HepG2 (cell line): Measurements from ENCODE around the gene MYCBPAP. TPM values are rescaled to one million over a fixed set of nuclear protein-coding genes. Genes with fewer than 3 reads are reported as not detected.

ENCODE experiments used
- EHMT2 ChIP-seq: fragments of 200-600 bp; sonication (generic); IDR thresholded peaks from 2 replicates; pipeline ENCODE4 v1.7.0; 2017; ENCODE audit warnings: antibody characterized with exemption, low read depth, low read length, borderline replicate concordance
- EZH2 ChIP-seq: conservative IDR thresholded peaks from 2 replicates; pipeline ENCODE4 v1.6.1; 2012; ENCODE audit warnings: mild to moderate bottlenecking, low read depth, low read length, moderate library complexity
- MTF2 ChIP-seq: sonication (generic); formaldehyde crosslinking; IDR thresholded peaks from 2 replicates; pipeline ENCODE4 v1.5.0; 2020; ENCODE audit warnings: missing genetic modification reagents, borderline replicate concordance
- PAX8 ChIP-seq: sonication (generic); formaldehyde crosslinking; IDR thresholded peaks from 2 replicates; pipeline ENCODE4 v1.8.0; 2022; ENCODE audit warnings: mild to moderate bottlenecking, missing genetic modification reagents, borderline replicate concordance
- PHF20 ChIP-seq: sonication (generic); formaldehyde crosslinking; IDR thresholded peaks from 2 replicates; pipeline ENCODE4 v1.5.0; 2020; ENCODE audit warnings: mild to moderate bottlenecking, missing genetic modification reagents
- RARA ChIP-seq: IDR thresholded peaks from 2 replicates; pipeline ENCODE4 v1.6.1; 2016; ENCODE audit warnings: missing genetic modification reagents, missing compliant biosample characterization
- RXRA ChIP-seq: sonication (generic); formaldehyde crosslinking; IDR thresholded peaks from 2 replicates; pipeline ENCODE4 v1.5.1; 2020; ENCODE audit warnings: missing genetic modification reagents
- ZBTB14 ChIP-seq: sonication (generic); formaldehyde crosslinking; IDR thresholded peaks from 2 replicates; pipeline ENCODE4 v1.4.0; 2020; ENCODE audit warnings: missing genetic modification reagents
- ZBTB37 ChIP-seq: sonication (generic); formaldehyde crosslinking; IDR thresholded peaks from 2 replicates; pipeline ENCODE4 v1.4.0; 2020; ENCODE audit warnings: mild to moderate bottlenecking, missing genetic modification reagents
- ZFP37 ChIP-seq: sonication (generic); formaldehyde crosslinking; IDR thresholded peaks from 2 replicates; pipeline ENCODE4 v1.4.0; 2020; ENCODE audit warnings: missing genetic modification reagents, borderline replicate concordance
- ZMYM2 ChIP-seq: sonication (generic); formaldehyde crosslinking; IDR thresholded peaks from 2 replicates; pipeline ENCODE4 v1.8.0; 2022; ENCODE audit warnings: mild to moderate bottlenecking, missing genetic modification reagents
- ZNF10 ChIP-seq: sonication (generic); formaldehyde crosslinking; IDR thresholded peaks from 2 replicates; pipeline ENCODE4 v1.4.0; 2020; ENCODE audit warnings: mild to moderate bottlenecking, low read depth, missing genetic modification reagents, borderline replicate concordance
- ZNF136 ChIP-seq: sonication (generic); formaldehyde crosslinking; IDR thresholded peaks from 2 replicates; pipeline ENCODE4 v1.8.1; 2022; ENCODE audit warnings: low read depth, mild to moderate bottlenecking, moderate library complexity, missing genetic modification reagents
- ZNF205 ChIP-seq: IDR thresholded peaks from 2 replicates; pipeline ENCODE4 v1.6.1; 2018; ENCODE audit warnings: missing biosample characterization, missing genetic modification reagents
- polyA plus RNA-seq, 8 experiments: library from polyadenylated mRNA; depleted of rRNA in 3 of 8; stranded (reverse) in 7 of 8; unstranded in 1 of 8; fragments of >200 nt; fragmentation: Illumina TruSeq in 4 of 8; extraction: Trizol in 4 of 8; gene quantifications; 2 replicates each; pipeline versions ENCODE4 v1.2.1 to v1.2.3, GENCODE V29; 2011 to 2016; ENCODE audit warnings: low read depth in 4 of 8, missing spikeins in 1 of 8, mixed read lengths in 1 of 8; ENCODE audit not compliant: insufficient read depth in 1 of 8
- total RNA-seq, 5 experiments: library from RNA; depleted of rRNA; stranded (reverse); fragments of >200 nt; fragmentation: Illumina TruSeq; extraction: Trizol; gene quantifications; 2 replicates each; pipeline ENCODE4 v1.2.3, GENCODE V29; 2016; ENCODE audit warnings: low read depth in 1 of 5
- TF ChIP-seq, protein P1 (sequence below): IDR thresholded peaks from 2 replicates; pipeline ENCODE4 v1.6.1; 2012; ENCODE audit warnings: low read length, improper control_type of control experiment
- TF ChIP-seq, protein P2 (sequence below): IDR thresholded peaks from 2 replicates; pipeline ENCODE4 v1.6.1; 2016; ENCODE audit warnings: low read depth, control low read depth
- TF ChIP-seq, protein P3 (sequence below): IDR thresholded peaks from 2 replicates; pipeline ENCODE4 v1.4.0; 2020; ENCODE audit warnings: mild to moderate bottlenecking, missing genetic modification reagents

The MYCBPAP gene
- total and polyA plus RNA-seq, 2 of the 13 experiments (the other 11 are each of a cell fraction or from before 2014, with no cell fraction given): 0.22 to 0.24 TPM

DNA sequence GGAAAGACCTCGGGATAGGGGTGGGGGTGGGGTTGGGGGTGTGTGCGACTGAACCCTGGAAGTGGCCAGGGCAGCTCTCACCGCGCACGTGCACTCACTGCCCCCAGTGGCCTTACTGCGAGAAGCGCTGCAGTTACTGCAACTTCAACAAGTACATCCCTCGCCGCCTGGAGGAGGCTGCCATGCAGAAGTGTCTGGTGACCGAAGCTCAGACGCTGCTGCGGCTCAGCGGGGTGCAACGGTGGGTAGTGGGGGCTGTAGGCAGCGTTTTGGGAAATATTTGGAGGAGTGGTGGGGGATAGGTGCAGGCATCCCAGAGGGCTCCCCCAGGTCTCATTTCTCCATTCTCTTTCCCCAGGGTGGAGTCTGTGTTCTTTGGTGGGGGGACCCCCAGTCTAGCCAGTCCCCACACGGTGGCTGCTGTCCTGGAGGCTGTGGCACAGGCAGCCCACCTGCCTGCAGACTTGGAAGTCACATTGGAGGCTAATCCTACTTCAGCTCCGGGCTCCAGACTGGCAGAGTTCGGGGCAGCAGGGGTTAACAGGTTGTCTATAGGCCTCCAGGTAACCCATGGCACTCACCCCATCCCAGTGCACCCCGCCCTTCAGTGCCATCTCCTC lies 28.6 kb upstream of the MYCBPAP start (continued):
- TF ChIP-seq, protein P1, sequence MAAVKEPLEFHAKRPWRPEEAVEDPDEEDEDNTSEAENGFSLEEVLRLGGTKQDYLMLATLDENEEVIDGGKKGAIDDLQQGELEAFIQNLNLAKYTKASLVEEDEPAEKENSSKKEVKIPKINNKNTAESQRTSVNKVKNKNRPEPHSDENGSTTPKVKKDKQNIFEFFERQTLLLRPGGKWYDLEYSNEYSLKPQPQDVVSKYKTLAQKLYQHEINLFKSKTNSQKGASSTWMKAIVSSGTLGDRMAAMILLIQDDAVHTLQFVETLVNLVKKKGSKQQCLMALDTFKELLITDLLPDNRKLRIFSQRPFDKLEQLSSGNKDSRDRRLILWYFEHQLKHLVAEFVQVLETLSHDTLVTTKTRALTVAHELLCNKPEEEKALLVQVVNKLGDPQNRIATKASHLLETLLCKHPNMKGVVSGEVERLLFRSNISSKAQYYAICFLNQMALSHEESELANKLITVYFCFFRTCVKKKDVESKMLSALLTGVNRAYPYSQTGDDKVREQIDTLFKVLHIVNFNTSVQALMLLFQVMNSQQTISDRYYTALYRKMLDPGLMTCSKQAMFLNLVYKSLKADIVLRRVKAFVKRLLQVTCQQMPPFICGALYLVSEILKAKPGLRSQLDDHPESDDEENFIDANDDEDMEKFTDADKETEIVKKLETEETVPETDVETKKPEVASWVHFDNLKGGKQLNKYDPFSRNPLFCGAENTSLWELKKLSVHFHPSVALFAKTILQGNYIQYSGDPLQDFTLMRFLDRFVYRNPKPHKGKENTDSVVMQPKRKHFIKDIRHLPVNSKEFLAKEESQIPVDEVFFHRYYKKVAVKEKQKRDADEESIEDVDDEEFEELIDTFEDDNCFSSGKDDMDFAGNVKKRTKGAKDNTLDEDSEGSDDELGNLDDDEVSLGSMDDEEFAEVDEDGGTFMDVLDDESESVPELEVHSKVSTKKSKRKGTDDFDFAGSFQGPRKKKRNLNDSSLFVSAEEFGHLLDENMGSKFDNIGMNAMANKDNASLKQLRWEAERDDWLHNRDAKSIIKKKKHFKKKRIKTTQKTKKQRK: no peak
- 0 out of 2 replicates have a peak, but pooled peaks have one; percentile 13 for TF ChIP-seq PAX8
- TF ChIP-seq EHMT2: no peak
- no peak for TF ChIP-seq ZNF136
- TF ChIP-seq ZBTB14: peak; percentile 12; the same call in 1 of the 2 replicates
- TF ChIP-seq ZBTB37 (CRISPR knock-in tag): no peak
- TF ChIP-seq ZFP37 (CRISPR knock-in tag): no peak
- 0 out of 2 replicates have a peak, but pooled peaks have one; percentile 42 for TF ChIP-seq RARA (CRISPR knock-in tag)
- TF ChIP-seq ZNF205: 0 out of 2 replicates have a peak, but pooled peaks have one; percentile 53
- no peak for TF ChIP-seq EZH2
- TF ChIP-seq MTF2: no peak
- TF ChIP-seq, protein P2, sequence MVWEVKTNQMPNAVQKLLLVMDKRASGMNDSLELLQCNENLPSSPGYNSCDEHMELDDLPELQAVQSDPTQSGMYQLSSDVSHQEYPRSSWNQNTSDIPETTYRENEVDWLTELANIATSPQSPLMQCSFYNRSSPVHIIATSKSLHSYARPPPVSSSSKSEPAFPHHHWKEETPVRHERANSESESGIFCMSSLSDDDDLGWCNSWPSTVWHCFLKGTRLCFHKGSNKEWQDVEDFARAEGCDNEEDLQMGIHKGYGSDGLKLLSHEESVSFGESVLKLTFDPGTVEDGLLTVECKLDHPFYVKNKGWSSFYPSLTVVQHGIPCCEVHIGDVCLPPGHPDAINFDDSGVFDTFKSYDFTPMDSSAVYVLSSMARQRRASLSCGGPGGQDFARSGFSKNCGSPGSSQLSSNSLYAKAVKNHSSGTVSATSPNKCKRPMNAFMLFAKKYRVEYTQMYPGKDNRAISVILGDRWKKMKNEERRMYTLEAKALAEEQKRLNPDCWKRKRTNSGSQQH: no peak
- no peak for TF ChIP-seq ZNF10 (CRISPR knock-in tag)
- no peak for TF ChIP-seq RXRA (CRISPR knock-in tag)
- TF ChIP-seq, protein P3, sequence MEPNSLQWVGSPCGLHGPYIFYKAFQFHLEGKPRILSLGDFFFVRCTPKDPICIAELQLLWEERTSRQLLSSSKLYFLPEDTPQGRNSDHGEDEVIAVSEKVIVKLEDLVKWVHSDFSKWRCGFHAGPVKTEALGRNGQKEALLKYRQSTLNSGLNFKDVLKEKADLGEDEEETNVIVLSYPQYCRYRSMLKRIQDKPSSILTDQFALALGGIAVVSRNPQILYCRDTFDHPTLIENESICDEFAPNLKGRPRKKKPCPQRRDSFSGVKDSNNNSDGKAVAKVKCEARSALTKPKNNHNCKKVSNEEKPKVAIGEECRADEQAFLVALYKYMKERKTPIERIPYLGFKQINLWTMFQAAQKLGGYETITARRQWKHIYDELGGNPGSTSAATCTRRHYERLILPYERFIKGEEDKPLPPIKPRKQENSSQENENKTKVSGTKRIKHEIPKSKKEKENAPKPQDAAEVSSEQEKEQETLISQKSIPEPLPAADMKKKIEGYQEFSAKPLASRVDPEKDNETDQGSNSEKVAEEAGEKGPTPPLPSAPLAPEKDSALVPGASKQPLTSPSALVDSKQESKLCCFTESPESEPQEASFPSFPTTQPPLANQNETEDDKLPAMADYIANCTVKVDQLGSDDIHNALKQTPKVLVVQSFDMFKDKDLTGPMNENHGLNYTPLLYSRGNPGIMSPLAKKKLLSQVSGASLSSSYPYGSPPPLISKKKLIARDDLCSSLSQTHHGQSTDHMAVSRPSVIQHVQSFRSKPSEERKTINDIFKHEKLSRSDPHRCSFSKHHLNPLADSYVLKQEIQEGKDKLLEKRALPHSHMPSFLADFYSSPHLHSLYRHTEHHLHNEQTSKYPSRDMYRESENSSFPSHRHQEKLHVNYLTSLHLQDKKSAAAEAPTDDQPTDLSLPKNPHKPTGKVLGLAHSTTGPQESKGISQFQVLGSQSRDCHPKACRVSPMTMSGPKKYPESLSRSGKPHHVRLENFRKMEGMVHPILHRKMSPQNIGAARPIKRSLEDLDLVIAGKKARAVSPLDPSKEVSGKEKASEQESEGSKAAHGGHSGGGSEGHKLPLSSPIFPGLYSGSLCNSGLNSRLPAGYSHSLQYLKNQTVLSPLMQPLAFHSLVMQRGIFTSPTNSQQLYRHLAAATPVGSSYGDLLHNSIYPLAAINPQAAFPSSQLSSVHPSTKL: peak; percentile 36; the same call in 1 of the 2 replicates
- TF ChIP-seq ZMYM2 (CRISPR knock-in tag): no peak
- no peak for TF ChIP-seq PHF20
